Measurements from ENCODE around the gene USP53. TPM values are rescaled to one million over a fixed set of nuclear protein-coding genes. Genes with fewer than 3 reads are reported as not detected.

The USP53 gene
- total and polyA plus RNA-seq, 9 of the 15 experiments (the other 6 are each of a cell fraction or from before 2014, with no cell fraction given): 2.9 to 9.6 (median 8.3) TPM

GRCh38 chr4:119261986-119262385, 49.5 kb downstream of the USP53 start (continued):
- no peak for TF ChIP-seq ZBTB34 (CRISPR knock-in tag; IDR thresholded peaks at IDR 0.05)
- TF ChIP-seq SFPQ (IDR thresholded peaks at IDR 0.05; ENCODE audit: low read depth, low read length): no peak
- no peak for TF ChIP-seq ZBTB33 (CRISPR knock-in tag; IDR thresholded peaks at IDR 0.05)
- TF ChIP-seq ZBTB8A (IDR thresholded peaks at IDR 0.05; ENCODE audit: partially characterized antibody): no peak
- TF ChIP-seq ZNF133 (CRISPR knock-in tag; IDR thresholded peaks at IDR 0.05): no peak
- no peak for TF ChIP-seq XRCC3 (IDR thresholded peaks at IDR 0.05)
